NCI-H187 treated with DMSO at 0.1 percent for 48 hours (cell line): Measurements from ENCODE around the gene SORCS1.

ENCODE experiments used
- DNase-seq: peaks from one replicate; lab custom pipeline; 2025; lab: John Stamatoyannopoulos, UW

SORCS1 gene

DNA sequence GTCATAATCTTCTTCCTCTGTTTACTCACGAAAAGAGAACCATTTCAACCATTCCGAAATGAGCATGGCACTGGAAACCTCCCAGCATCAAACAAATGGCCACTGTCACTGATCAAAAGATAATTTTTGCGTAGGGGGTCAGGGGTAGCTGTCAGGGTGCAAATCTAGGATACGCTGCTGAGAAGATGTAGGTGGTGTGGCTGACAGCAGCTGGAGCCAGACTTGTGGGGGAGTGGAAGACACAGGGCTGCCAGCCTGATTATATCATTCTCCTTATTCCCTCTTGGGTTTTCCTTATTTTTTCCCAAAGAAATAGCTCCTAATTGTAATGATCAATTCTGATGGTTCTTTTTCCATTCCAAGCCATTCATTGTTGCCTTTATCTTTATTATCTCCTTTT is 266.1 kb downstream of the SORCS1 start:
- no peak for DNase-seq

DNA sequence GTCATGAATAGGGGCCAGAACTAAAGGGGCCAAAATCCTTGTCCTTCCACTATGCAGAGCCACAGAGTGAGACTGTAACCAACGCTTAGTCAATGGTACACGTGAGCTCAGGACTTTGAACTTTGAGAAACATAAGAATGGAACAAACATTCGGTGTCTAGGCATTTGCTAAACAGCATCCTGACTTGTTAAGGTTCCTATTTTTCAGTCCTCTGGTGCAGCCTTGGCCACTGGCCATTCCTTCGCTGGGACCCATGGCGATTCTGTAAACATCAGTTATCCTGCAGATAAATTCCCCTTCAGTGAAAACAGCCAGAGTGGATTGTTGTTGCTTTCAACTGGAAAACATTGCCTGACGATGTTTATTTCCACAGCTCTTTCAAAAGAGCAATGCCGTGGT is 266.8 kb downstream of the SORCS1 start:
- DNase-seq, result no peak

DNA sequence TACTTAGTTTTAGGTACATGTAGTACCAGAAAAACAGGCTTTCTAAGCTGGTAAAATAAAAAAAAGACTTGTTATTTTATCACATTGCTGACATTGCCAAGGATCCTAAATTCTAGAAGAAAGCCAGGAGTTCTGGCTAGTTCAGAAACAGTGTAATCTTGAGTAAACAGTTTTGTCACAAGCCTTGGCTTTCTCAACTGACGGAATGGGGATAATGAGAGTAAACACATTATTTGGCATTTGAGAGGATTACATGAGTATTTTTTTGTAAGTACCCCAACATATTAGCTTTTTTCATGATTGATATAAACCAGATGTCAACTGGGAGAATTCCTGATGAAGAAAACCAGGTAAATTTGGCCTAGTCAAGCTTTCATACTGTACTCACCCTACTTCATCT is 269.8 kb downstream of the SORCS1 start:
- no peak for DNase-seq

DNA sequence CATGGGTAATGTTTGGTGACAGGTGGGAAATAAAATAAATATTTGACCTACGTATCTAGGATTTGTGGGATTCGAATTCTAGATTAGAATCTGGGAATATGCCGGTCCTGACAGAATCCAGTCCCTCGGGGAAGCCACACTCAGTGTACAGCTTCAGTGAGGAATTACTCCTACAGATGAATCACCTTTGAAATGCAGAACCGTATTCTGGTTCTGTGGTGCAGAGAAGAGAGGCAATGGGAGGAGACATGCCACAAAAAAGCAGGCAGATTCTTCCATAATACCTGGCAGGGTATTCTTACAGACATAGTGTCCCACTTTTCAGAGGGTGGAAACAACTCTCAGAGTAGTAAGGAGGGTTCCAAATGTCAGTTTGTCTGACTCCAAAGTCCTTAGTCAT is 286.9 kb downstream of the SORCS1 start:
- no peak for DNase-seq

DNA sequence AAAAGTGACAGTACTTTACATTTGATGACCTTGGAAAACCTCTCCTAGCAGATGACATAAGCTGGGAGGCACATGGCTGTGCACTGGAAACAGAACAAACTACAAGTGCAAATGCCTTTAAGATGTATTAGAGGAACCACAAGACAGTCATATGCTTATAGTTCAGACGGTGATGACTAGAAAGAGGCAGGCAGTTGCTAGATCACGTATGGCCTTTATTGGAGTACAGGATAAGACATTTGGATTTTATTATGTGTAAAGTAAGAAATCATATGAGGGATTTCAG is 290.0 kb downstream of the SORCS1 start:
- DNase-seq, result no peak

DNA sequence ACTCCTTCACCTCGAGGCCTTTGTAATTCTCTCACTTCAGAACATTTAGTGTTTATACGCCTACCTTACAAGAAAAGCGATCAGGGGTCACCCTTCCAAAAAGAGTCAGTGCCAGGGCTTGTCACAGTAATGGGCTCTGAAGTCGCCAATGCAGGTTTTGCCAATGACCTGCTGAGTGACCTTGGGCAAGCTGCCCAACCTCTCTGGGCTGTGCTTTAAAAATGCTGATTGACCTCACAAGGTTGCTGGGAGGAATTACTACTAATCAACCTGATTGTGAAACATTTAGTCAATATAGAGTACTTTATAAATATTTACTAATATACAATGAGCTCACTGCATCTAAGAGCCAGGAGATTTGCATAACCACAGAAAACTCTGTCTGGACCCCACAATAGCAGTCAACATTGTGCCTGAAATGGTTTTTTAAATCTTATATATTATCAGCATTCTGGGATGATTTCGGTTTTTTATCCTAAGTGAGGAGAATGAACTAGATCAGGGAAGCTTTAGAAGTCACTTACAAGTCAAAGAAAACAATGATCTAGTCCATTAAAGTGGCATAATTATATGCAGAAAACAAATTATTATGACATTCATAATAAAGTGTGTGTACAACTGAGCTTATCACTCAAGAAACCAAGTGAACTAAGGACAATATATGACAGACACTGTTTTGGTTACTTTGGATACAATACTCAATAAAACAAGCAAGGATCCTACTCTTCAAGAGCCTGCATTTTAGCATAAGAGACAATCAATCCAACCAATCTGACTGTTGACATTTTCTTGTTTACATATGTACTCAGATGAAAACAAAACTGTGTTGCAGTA is 290.5 kb downstream of the SORCS1 start:
- DNase-seq, result no peak

DNA sequence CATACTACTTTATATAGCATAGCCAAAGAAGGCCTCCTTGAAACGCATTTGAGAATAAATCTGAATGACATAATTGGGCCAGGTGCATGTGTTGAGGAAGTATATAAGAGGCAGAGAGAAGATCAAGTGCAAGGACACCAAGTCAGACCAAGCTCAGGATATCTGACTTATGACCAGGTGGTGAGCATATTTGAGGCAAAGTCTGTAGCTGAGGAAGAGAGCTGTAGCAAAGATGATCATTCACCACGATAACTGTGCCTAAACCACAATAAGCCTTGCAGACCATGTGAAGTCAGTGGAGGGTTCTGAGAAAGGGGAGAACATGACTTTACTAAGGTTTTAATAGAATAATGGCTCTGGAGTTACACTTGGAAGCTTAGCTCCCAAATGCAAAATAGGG is 292.3 kb downstream of the SORCS1 start:
- DNase-seq, result no peak

DNA sequence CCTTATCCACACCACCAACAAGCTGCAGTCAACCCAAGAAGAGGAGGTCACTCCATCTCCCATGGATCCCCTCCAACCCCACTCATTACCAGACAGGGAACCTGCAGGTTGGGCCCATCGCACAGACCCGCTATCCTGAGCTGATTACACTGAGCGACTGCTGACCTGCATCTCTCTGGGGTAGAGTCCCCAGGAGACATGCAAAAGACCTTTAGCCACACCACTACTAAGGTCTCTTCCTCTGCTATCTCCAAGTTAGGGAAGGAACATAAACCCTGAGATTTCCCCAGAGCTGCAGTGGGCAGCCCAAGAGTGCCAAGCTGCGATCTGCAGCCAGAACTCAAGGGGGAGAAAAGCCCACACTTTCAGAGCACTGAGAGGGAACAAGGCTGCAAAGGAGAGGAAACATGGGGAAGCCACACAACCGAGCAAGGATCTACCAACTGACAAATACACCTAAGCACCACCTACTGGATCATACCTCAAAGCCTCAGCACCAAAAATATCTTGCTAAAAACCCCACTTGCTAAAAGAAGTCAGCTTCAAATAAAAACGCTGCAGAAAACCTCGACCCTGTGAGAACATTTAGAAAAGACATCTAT is 298.2 kb downstream of the SORCS1 start:
- no peak for DNase-seq

DNA sequence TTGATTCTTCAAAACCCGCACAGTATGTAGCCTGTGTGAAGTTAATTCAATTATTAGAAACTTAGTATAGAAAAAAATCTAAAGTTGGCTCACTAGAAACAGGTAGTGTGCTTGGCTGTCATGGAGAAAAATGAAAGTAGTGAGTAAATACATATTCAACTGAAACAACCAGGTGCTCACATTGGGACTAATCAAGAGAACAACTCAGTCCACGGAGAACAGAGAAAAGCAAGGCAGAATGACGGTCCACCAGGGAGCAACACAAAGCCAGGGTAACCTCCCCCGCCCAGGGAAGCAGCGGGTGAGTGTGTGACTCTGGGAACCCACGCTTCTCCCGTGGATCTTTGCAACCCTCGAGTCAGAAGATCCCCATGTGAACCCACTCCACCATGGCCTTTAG is 300.5 kb downstream of the SORCS1 start:
- no peak for DNase-seq

DNA sequence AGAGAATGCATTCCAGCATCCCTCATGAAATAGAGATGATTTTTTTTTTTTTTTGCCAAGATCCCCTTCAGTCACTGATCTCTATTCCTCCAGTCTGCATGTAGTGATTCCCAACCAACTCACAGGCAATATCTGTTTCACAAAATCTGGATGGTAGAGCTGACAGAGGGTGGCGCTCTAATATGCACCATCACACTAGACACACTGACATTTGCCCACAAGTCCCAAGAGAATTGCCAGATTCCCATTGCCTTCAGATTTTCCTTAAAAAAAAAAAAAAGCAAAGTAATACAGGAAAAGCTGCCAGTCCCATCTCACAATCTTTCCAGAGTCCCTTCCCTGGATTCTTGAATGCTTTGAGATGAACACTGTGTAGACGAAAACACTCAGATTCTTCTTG is 301.0 kb downstream of the SORCS1 start:
- DNase-seq, result no peak

DNA sequence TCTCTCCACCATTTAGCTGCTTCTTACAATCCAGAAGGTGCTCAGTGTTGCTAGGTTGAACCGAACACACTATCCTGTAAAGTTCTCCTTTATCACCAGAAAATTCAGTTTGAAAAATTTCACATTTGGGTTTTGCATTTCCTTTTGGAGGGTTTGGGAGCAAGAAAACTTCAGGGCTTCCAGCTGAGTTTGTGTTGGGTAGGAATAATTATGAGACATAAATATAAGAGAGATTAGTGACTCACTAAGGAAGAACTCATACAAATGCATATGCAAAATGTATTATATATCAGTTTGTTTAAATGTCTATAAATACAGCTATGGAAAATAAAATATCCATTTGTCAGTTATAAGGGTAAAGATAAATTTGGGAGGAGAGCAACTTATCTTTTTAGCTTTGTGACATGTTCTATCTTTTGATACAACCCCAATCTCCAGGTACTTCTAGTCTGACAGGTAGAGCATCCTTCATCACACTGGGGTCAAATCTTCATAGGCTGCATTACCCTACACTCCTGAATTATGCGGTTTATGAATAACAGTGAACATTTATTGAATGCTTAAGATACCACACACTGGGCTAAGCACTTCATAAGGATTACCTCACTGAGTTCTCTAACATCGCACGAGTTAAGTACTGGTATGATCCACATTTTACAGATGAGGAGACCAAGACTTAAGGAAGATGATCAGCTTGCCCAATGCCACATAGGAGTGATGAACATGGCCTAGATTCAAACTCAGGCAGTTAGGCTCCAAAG is 304.4 kb downstream of the SORCS1 start:
- no peak for DNase-seq

DNA sequence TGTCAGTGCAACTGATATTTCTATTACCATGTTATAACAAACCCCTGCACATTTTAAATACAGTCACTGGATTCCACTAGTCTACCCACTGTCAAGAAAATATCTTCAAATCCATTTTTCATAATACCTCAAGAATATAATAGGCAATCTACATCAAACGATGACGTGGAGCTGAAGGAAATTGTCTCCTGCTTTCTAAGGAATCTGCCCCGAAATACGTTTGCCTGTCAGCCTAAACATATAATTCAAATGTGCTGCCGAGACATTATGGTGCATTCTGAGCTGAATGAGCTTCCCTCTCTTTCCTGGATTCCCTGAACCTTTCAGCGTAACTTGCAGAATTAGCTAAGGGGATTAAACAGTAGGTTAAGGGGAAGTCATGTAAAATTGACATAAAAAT is 306.8 kb downstream of the SORCS1 start:
- no peak for DNase-seq

DNA sequence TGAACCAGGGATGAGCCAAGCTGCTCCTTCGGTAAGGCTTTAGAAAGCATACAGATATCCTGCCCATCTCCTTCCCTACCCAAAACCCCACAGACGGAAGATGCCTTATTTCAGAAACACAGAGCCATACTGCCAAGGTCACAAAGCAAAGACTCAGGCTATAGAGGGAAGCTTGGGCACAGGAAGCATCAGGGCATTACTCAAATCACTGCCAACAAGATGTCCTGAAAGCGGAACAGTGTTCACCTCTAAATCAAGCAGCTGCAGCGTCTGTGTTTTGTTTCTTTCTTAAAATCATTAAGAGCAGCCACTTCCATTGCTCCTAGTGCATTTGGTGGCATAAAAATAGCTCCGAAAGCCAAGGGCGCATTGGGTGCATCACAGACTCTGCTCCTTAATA is 307.3 kb downstream of the SORCS1 start:
- no peak for DNase-seq

DNA sequence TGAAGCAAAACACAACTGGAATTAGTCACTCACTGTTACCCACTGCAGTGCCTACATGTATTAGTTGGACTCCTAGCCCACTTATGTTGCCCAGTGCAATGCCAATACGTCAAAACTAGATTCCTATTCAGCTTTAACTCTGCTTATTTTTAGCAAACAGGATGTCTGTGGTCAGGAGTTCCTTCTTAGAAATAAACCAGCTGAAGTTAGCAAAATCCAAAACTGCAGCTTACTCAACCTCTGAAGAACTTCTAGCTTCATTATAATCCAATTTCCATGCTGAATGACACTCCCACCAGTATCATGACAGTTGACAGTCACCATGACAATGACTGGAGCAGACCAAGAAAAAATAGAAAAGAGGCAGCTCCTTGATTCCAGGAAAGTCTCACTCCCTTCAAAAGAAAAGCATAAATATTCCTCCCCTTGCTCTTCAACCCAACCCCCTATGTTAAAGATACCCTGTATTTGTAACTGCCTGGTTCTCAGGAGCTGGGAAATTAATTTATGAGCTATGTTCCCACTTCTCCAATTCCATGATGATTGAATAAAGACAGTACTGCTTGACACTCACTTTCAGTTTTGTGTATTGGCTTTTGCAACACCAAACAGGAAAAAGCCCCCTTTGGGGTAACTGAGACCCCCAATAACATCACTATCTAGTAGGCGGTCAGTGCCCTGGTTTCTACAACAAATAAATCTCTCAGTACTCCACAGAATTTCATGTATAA is 327.4 kb downstream of the SORCS1 start:
- no peak for DNase-seq

DNA sequence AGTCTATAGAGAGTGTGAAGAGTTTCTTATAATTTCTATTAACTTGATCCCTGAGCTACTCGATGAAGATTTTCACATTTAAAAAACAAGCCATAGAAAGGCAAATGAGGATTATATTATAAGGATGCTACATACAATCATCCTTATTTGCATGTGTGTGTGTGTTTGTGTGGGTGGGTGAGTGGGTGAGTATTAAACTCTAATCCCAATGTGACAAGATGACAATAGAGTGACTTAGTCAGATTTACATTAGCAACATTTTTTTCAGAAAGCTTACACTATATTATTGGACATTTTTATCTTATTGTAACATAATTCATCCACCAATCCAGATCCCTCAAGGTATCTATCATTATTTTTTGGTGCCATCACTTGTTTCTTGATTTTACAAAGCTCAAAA is 331.7 kb downstream of the SORCS1 start:
- DNase-seq, result no peak

DNA sequence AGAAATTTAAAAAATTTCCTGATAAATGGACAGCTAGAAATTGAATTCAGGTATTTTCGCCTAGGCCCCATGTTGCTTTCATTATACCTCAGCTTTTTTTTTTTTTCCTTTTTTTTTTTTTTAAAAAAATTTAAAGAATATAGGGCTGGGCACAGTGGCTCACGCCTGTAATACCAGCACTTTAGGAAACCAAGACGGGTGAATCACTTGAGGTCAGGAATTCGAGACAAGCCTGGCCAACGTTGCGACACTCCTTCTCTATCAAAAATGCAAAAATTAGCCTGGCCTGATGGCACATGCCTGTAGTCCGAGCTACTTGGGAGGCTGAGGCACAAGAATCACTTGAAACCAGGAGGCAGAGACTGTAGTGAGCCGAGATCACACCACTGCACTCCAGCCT is 334.0 kb downstream of the SORCS1 start:
- DNase-seq, result no peak

DNA sequence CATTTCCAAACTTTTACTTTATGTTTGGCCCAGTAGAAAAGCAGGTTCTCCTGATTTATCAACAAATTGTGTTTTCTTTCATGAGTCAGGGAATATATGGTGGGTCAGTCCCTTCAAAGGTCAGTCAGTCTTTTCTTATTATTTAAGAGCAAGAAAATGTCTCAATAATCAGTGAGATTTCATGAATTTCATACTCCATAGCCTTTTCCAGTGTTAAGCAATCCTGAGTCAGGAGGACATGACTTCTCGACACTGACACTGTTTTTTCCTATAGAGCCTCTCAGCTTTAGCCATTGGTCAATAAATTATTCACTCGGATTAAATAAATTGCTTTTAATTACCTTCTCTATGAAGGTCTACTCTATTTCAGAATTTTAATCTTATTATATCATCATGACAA is 334.5 kb downstream of the SORCS1 start:
- DNase-seq, result no peak

DNA sequence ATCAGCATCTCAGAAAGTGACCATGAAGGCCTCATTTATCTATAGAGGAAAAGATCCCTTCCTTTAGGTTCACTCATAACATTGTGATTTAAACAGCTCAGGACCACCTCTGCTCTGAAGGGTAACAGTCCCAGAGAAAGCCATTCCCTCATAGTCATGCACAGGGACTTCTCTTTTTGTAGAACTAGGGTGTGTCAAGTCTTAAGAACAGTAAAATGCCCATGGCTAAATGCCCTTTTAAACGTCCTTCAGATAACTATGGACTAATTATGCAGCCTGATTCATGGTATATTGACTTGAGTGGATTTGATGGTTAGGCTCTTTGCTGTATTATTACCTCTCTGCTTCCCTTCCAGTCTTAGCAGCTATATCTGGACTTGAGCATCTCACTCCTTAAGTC is 337.8 kb downstream of the SORCS1 start:
- DNase-seq, result no peak

DNA sequence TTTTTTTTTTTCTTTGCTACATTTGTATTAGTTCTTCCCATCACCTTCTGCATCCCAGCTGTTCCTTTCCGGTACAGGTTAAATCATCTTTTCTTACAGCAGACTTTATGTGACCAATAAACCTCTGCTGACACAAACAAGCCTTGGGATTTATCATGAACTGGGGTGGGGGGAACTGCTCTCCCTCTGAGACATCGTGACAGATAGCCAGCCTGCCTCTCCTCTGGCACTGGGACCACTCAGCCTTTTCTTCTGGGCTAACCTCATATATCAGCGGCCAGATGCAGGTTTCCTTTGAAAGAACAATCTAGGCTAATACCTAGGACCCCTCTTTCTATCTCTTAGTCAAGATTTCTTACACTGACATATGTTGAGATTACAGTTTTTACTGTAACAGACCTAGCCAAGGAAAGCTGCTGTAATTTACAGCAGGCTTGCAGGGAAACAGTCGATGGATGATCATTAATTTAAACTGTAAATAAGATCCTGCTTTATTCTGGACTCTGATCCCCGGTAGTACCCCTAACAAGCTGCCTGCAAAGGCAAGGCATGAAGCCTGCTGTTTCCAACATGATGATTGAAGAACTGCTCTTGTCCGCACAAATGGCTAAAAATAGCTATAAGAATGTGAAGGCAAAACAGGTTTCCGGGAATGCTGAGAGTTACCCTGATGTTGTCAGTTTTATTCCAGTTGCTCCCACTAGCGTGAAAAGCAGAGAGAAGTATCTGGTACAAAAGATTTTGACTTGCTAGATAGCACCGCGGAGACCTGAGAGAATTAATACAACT is 338.7 kb downstream of the SORCS1 start:
- DNase-seq, result no peak

DNA sequence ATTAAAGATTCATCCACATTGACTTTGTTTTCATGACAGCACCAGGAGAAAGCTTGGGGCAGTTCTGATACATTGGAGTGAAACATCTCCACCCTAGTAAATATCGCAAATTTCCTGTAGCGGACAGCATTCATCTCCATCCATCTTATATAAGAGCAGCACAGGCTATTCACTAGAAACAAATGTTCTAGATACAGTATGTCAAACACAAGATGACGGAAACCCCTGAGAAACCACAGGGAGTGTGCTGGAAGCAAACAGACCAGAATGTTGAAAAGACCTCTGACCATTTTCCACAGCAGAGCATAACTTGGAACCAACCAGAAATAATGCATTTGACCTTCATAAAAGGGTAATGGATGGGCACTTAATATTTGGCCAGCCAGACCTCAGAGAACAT is 343.9 kb downstream of the SORCS1 start:
- no peak for DNase-seq

DNA sequence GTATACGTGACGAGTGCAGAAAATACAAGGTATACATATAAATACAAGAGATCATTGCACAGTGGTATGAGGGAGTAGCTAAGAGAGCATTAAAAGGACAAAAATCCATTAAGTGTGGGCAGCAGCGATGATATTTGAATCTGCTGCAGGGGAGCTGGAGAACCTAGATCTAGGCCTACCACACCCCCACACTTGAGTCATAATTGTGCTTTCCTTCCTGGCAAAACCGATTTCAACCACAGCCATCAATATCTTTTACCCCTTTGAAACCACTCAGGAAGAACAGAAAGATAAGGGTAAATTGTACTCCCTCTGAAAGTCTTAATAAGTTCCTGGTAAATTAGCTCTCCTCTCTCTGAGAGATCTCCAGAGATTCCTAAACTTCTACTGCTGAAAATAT is 345.0 kb downstream of the SORCS1 start:
- no peak for DNase-seq
